HG03095 (cell line): ENCODE results near the gene CHKA.
"Not testable (repeated sequence)": the region's sequence is repeated elsewhere in the genome, so short reads cannot be mapped to it uniquely, and the experiment has no call there.

Source experiments
- ATAC-seq: cut with Tn5 transposase; IDR thresholded peaks from one replicate; pipeline ENCODE4 v1.9.1; 2021; ENCODE audit warnings: moderate library complexity; ENCODE audit not compliant: unreplicated experiment

The CHKA gene

DNA sequence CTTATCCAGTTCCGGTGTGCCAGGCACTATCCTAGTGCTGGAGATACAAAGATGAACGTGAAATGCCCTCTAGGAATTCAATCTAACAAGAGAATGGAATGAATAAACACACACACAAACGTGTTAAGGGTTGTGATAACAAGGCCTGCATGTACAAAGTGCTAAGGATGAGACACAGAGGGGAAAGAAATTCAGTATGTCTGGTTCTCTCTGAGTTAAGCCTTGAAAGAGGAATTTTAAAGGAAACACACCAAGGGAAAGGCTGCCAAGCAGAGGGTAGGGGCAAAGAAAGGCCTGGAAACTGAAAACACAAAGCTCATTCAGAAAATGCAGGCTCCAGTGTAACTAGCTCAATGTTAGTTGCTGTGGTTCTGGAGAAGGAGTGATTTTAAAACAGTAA is 4.2 kb downstream of the CHKA start:
- no peak for ATAC-seq

- ATAC-seq, result no peak
Measured at GRCh38 chr11:68116126-68116525, 5.1 kb downstream of the CHKA start.

DNA sequence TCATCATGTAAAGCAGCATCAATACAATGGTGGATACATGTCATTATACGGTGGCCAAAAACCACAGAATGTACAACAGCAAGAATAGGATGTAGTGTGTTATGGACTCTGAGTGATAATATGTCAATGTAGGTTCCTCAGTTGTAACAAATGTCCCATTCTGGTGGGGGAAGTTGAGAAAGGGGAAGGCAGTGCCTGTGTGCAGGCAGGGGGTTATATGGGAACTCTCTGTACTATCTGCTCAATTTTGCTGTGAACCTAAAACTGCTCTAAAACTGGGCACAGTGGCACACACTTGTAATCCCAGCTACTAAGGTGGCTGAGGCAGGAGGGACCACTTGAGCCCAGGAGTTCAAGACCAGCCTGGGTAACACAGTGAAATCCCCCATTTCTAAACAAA is 5.9 kb downstream of the CHKA start:
- ATAC-seq, result no peak

DNA sequence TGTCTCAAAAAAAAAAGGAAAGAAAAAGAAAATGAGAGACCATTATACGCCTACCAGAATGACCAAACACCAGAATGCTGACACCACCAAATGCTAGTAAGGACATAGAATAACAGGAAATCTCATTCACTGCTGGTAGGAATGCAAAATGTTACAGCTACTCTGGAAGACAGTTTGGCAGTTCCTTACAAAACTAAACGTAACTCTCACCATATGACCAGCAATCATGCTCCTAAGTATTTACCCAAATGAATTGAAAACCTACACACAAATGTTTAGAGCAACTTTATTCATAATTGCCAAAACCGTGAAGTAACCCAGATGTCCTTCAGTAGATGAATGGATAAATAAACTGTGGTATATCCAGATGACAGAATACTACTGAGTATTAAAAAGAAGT is 7.2 kb downstream of the CHKA start:
- ATAC-seq, result no peak

GRCh38 chr11:68107689-68108088 is 13.5 kb downstream of the CHKA start:
- ATAC-seq, result no peak

- ATAC-seq, result no peak
Measured at GRCh38 chr11:68106165-68106940, 14.8 kb downstream of the CHKA start.

- ATAC-seq, result no peak
Measured at GRCh38 chr11:68099474-68100405, 21.4 kb downstream of the CHKA start.

GRCh38 chr11:68099057-68099456 is 22.1 kb downstream of the CHKA start:
- no peak for ATAC-seq

- ATAC-seq, result no peak
Measured at GRCh38 chr11:68096962-68097361, 24.2 kb downstream of the CHKA start.

- no peak for ATAC-seq
Measured at GRCh38 chr11:68093565-68093964, 27.6 kb downstream of the CHKA start.

- not testable (repeated sequence) for ATAC-seq
Measured at GRCh38 chr11:68092946-68093345, 28.2 kb downstream of the CHKA start.

DNA sequence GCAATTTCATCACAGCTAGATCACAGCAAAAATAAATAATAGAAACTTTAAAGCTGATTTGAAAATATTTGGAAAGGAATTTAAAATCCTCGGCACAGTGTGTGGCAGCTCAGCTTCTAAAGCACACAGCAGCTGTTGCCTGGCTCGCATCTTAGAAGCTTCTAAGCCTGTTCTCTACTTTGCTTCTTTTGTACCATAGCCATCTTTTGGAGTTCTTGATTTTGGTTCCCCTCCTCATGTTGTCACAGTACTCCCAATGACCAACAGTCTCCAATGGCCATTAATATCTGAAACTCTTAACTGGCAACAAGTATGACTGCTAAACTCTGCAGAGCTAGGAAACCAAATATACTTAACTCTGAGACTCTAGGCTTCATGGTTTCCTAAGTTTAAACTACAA is 28.8 kb downstream of the CHKA start:
- no peak for ATAC-seq

DNA sequence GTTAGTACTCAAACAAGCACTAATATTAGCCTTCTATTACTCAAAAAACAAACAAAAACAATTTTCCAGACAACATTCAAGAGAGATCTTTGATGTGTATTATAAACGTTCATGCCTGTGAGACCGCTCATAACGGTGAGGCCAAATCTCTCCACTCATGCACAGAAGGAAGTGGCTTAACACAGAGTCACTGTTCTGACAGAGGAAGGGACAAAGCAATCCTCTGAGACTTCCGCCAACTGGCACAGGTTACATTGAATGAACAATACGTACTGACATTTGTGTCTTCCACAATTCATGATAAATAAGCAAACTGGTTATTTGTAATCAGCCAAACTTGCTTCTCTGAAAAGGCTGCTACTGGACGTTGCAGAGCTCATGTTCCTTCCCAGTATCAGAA is 30.5 kb downstream of the CHKA start:
- ATAC-seq, result no peak

DNA sequence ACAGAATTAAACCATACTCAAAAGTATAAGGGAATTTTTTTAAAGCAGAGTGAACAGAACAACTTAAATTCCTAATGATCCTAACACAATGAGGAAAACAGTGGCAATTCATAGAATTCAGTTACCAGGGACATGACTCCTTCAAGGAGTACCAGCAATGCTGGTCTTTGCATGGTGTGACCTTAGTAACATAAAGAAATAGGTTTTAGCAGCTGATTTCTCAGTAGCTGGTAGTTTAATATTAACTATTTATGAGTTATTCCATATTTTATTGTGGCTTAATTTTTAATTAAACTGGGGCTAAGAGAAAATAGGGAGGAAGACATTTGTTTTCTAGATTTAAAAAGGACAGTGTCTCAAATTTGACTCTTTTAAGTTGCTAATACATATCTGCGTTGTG is 30.9 kb downstream of the CHKA start:
- no peak for ATAC-seq

DNA sequence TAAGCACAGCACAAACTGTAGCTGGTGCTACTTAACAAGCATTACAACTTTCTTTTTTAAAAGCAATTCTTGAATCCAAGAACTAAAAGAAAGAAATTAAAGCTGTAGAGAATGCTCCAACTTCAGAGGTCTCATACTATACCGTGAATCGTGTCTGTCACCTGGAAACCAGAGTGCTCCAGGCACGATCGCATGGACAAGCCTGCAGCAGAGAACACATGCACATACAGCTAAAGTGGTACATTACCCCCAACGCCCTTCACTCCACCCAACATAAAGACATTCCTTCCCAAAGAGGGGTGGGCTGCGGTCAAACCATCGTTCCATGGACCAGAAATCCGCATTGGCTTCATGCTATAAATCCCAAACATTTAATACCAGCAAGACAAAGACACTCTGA is 31.5 kb downstream of the CHKA start:
- no peak for ATAC-seq

DNA sequence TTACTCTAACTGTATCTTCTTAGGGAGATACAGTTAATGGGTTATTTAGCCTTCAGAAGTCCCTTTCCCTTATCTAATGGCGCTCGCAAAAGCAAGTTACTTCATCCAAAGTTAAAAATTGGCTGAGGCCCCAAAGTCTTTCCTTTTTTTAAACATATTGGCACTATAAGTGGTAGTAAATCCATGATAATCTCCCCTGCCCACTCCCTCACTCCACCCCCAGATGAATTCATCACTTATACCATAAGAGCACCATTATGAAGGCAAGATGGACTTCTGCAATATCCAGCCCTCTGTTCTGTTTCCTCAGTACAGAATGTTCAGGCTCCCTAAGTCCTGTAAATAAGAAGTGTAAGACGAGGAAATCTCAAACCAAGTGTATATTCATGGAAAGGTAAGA is 37.7 kb downstream of the CHKA start:
- no peak for ATAC-seq

DNA sequence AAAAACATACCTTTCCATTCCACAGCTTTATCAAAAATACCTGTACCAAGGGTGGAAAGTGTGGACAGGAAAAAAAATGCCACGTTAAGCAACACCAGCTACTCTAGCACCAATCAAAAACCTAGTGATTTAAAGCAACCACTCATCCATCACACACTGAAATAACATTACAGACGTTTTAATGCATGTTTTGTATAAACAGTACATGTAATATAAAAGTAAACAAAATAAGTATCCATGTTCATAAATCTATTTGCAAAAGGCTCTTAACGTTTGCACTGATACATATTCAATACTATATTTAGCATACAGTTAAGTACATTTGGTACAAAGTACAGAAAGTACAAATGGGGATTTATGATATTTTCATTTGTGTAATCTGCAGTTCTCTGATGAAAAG is 38.7 kb downstream of the CHKA start:
- no peak for ATAC-seq

- ATAC-seq, result no peak
Measured at GRCh38 chr11:68081691-68082090, 39.5 kb downstream of the CHKA start.

GRCh38 chr11:68080860-68081259 is 40.3 kb downstream of the CHKA start:
- ATAC-seq, result no peak

- no peak for ATAC-seq
Measured at GRCh38 chr11:68077617-68078582, 43.3 kb downstream of the CHKA start.
